ENCODE results near the gene CMIP. TPM values are rescaled to one million over a fixed set of nuclear protein-coding genes. Genes with fewer than 3 reads are reported as not detected.

The CMIP gene
- total RNA-seq, result 10 to 100 TPM; 11.0 to 30.3 (median 15.9) TPM
- polyA plus RNA-seq, result 10 to 100 TPM; 20.4 to 60.3 (median 40.7) TPM

DNA sequence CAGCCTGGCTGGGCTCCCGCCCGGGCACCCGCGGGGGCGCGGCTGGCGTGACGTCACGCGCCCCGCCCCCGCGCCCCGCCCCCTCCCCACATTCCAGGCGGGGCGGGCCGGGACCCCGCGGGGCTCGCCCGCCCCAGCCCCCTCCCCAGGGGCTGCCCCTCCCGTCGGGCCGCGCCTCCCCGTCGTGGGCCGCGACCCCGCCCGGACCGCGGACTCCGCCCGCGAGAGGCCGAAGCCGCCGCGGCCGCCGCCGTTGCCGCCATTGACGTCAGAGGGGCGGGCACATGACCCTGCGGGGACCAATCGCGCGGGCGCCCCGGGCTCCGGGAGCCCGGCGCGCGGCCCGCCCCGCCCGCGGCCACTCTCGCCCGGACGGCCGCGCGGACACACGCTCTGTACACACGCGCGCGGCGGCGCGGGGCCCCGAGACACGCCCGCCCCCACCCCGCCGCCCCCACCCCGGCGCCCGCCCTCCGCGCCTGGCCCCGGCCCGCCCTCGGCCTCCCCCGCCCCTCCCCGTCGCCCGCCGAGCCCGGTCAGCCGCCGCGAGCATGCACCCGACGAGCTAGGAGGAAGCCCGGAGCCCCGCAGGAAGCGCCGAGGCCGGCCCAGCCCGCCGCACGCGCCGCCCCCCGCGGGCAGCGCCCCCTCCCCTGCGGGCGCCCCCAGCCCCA, at the start of gene CMIP:
Gene CMIP (plus strand): TSS at position 361 of the 674 bp plus-strand sequence.
- Histone ChIP-seq H3K27ac (peak within 1 kb of the TSS; percentile 79 to 87 (median 84)), H3K4me3 (peak within 1 kb of the TSS; percentile 84 to 94 (median 92)), H3K36me3 (no peaks in the 10 kb centered on the region), H3K27me3 (no peaks in the 10 kb centered on the region), H3K4me1 (peaks cover 0 to 76% (median 54%) of the 10 kb centered on the region in 4 donors), H3K9me3 (no peaks in the 10 kb centered on the region)
- 1% methylated on average over 112 to 114 of the region's 114 CpGs for WGBS, 2 donors
- TF ChIP-seq POLR2AphosphoS5 (IDR thresholded peaks at IDR 0.05) (peak in 1 of 4 donors; percentile 9), EP300 (IDR thresholded peaks at IDR 0.05) (no peak), POLR2A (IDR thresholded peaks at IDR 0.05) (no peak)
- TF ChIP-seq, protein P1, sequence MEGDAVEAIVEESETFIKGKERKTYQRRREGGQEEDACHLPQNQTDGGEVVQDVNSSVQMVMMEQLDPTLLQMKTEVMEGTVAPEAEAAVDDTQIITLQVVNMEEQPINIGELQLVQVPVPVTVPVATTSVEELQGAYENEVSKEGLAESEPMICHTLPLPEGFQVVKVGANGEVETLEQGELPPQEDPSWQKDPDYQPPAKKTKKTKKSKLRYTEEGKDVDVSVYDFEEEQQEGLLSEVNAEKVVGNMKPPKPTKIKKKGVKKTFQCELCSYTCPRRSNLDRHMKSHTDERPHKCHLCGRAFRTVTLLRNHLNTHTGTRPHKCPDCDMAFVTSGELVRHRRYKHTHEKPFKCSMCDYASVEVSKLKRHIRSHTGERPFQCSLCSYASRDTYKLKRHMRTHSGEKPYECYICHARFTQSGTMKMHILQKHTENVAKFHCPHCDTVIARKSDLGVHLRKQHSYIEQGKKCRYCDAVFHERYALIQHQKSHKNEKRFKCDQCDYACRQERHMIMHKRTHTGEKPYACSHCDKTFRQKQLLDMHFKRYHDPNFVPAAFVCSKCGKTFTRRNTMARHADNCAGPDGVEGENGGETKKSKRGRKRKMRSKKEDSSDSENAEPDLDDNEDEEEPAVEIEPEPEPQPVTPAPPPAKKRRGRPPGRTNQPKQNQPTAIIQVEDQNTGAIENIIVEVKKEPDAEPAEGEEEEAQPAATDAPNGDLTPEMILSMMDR (IDR thresholded peaks at IDR 0.05), result no peak
- DNase-seq, result peak; percentile 93
- intact Hi-C loops (cut with DNase I), result loop anchor here (5.0 kb wide), 5 partner anchors 83 to 278 kb away; no protein-coding TSS in a partner anchor

DNA sequence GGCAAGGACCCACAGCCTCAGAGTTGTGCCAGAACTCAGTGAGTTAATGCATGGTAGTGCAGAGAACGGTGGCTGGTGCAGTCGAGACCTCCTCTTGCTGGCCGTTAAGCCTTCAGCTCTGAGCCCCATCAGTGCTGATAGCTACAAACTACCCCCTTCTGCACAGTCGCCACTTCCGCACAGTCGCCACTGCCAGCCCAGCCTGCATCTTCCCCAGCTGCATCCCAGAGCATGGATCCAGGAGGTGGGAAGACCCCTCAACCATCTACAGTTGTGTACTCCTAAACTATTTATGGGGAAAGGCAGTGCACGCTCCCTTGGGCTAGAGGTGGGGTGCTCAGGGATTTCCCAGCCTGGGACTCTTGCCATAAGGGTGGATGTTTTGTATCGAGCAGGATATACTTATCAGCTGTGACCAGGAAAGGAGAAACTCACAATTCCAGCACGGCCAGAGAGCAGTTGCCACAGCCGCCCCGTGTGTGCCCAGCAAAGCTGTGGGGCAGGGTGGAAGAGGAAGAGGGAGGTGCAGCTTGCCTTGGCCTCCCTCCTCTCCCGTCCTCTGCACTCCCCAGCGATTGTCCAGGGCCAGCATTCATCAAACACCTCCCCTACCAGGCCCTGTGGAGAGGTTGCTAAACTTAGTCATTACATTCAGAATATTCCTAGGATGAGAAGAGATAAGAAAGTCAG, 49.5 kb upstream of the CMIP start:
- no peak for TF ChIP-seq POLR2AphosphoS5 (IDR thresholded peaks at IDR 0.05)
- TF ChIP-seq, protein P1 (IDR thresholded peaks at IDR 0.05), result no peak
- no peak for TF ChIP-seq POLR2A (IDR thresholded peaks at IDR 0.05)
- no peak for TF ChIP-seq EP300 (IDR thresholded peaks at IDR 0.05)
- Histone ChIP-seq H3K27me3 (no peaks in the 10 kb centered on the region), H3K4me3 (no peak overlapping the region), H3K9me3 (peaks cover 0 to 2% (median under 1%) of the 10 kb centered on the region in 4 donors), H3K27ac (peak overlapping the region in 3 of 4 donors; percentile 24 to 45 (median 27)), H3K4me1 (peaks cover 0 to 11% (median 10%) of the 10 kb centered on the region in 4 donors), H3K36me3 (peaks cover 0 to 16% (median 0%) of the 10 kb centered on the region in 4 donors)
- intact Hi-C loops (cut with DNase I), result no loop called here
- 54 to 69% methylated on average over 13 of the region's 13 CpGs for WGBS, 2 donors
- no peak for DNase-seq

DNA sequence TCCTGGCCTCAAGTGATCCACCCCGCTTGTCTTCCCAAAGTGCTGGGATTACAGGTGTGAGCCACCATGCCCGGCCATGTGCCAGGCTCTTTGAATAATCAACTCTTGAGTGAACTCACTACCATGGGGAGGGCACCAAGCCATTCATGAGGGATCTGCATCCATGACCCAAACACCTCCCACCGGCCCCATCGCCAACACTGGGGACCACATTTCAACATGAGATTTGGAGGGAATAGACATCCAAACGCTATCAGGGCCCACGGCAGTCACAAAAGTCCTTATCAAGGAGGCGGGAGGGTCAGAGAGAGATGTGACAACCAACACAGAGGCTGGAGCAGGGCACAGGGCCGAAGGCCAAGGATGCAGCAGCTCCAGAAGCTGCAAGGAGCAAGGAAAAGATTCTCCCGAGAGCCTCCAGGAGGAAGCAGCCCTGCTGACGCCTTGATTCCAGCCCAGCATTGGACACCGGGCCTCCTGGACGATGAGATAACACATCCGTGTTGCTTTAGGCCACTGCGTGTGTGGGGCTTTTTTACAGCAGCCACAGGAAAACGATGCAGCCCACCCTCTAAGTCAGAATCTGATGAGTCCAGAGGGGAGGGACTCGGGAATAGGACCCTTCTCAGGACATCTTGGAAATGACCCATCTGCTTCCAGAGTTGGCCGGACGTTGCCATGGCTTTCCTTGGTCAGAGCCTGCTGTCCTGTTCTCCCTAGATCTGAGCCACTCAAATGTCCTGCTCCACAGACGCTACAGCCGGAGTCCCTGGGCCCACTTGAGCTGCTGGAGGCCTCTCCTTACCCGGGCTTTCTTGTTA, 47.3 kb upstream of the CMIP start:
- Histone ChIP-seq H3K36me3 (no peaks in the 10 kb centered on the region), H3K27me3 (no peaks in the 10 kb centered on the region), H3K9me3 (peaks cover 0 to 2% (median under 1%) of the 10 kb centered on the region in 4 donors), H3K27ac (no peak overlapping the region), H3K4me1 (peaks cover 0 to 17% (median 10%) of the 10 kb centered on the region in 4 donors), H3K4me3 (no peak overlapping the region)
- 89% methylated on average over 21 of the region's 21 CpGs for WGBS, 2 donors
- no peak for DNase-seq
- TF ChIP-seq, protein P1 (IDR thresholded peaks at IDR 0.05), result no peak
- no peak for TF ChIP-seq EP300 (IDR thresholded peaks at IDR 0.05)
- intact Hi-C loops (cut with DNase I), result no loop called here

DNA sequence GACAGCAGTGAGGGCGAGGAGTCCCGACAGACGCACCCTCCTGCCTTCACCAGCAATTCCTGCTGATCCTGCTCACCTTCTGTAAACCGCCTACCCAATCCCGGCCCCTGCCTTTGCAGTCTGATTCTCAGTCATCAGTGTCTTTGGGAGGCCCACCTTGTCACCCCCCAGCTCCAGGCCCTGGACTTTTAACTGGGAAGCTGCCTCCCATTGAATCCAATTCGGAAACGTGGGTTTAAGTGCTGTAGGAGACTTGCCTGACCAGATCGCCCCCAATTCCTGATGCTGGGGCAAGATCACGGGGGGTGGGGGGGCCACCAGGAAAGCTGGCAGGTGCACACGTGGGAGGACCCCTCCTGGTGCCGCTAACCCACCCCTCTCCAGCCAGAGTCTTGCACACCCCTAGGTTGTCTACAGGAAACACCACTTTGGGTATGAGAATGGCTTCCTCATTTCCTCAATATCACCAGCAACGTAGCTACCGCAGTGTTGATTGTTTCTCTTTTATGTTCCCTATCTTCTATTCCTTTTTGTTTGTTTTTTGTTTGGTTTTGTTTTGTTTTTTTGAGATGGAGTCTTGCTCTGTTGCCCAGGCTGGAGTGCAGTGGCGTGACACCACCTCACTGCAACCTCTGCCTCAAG, 46.6 kb upstream of the CMIP start:
- Histone ChIP-seq H3K36me3 (no peaks in the 10 kb centered on the region), H3K27me3 (no peaks in the 10 kb centered on the region), H3K27ac (no peak overlapping the region), H3K4me3 (no peak overlapping the region), H3K9me3 (peaks cover 0 to 2% (median under 1%) of the 10 kb centered on the region in 4 donors), H3K4me1 (peaks cover 0 to 17% (median 10%) of the 10 kb centered on the region in 4 donors)
- TF ChIP-seq, protein P1 (IDR thresholded peaks at IDR 0.05), result no peak
- TF ChIP-seq POLR2A (IDR thresholded peaks at IDR 0.05) (no peak), EP300 (IDR thresholded peaks at IDR 0.05) (no peak), POLR2AphosphoS5 (IDR thresholded peaks at IDR 0.05) (no peak)
- no peak for DNase-seq
- WGBS, 2 donors, result 68 to 82% methylated on average over 14 of the region's 14 CpGs
- intact Hi-C loops (cut with DNase I), result no loop called here

Data from sigmoid colon (tissue), 7 donors.